ENCODE results near the gene ATF6. TPM values are rescaled to one million over a fixed set of nuclear protein-coding genes. Genes with fewer than 3 reads are reported as not detected.
A peak's percentile ranks its signal among the peaks of the same experiment; 100 is the strongest.

ATF6 gene
- total and polyA plus RNA-seq, 9 of the 15 experiments (the other 6 are each of a cell fraction or from before 2014, with no cell fraction given): 11.7 to 32.4 (median 20.4) TPM

- TF ChIP-seq FOXK2 (conservative IDR thresholded peaks at IDR 0.05 in 1 of 2, IDR thresholded peaks at IDR 0.05 in 1 of 2; ENCODE audit: low read depth in 2 of 2): peak in 1 of 2 experiments; percentile 36; a peak in 1 of 4 replicates
- peak; percentile 55; the same call in 1 of the 2 replicates for TF ChIP-seq ESRRA (IDR thresholded peaks at IDR 0.05; ENCODE audit: borderline replicate concordance, low read depth)
- no peak for TF ChIP-seq SIN3B (IDR thresholded peaks at IDR 0.05; ENCODE audit: low read depth)
- peak; percentile 43; the same call in 1 of the 2 replicates for TF ChIP-seq BACH1 (tag; IDR thresholded peaks at IDR 0.05)
- no peak for TF ChIP-seq ZNF707 (CRISPR knock-in tag; conservative IDR thresholded peaks at IDR 0.05)
- TF ChIP-seq RBM34 (IDR thresholded peaks at IDR 0.05; ENCODE audit: borderline replicate concordance, insufficient read depth, low read length): no peak
- no peak for TF ChIP-seq DIDO1 (tag; IDR thresholded peaks at IDR 0.05; ENCODE audit: low read depth)
- TF ChIP-seq MTA2 (IDR thresholded peaks at IDR 0.05; ENCODE audit: low read depth): peak; percentile 25; the same call in 1 of the 2 replicates
- TF ChIP-seq XRCC4 (IDR thresholded peaks at IDR 0.05; ENCODE audit: extremely low read depth, insufficient read depth, insufficient read length): no peak
- 0 out of 2 replicates have a peak, but pooled peaks have one; percentile 30 for TF ChIP-seq SUPT5H (IDR thresholded peaks at IDR 0.05)
- 0 out of 2 replicates have a peak, but pooled peaks have one; percentile 46 for TF ChIP-seq ZNF41 (CRISPR knock-in tag; conservative IDR thresholded peaks at IDR 0.05)
- no peak for TF ChIP-seq CBX8 (IDR thresholded peaks at IDR 0.05; ENCODE audit: borderline replicate concordance, extremely low read depth, low read depth, low read length, poor library complexity, severe bottlenecking)
- TF ChIP-seq TCFL5 (CRISPR knock-in tag; conservative IDR thresholded peaks at IDR 0.05): no peak
- peak; percentile 61; the same call in 1 of the 2 replicates for TF ChIP-seq KLF6 (CRISPR knock-in tag; IDR thresholded peaks at IDR 0.05; ENCODE audit: borderline replicate concordance)
- peak; percentile 98 for TF ChIP-seq DPF2 (IDR thresholded peaks at IDR 0.05)
- TF ChIP-seq HNRNPLL (IDR thresholded peaks at IDR 0.05; ENCODE audit: low read depth, low read length, poor library complexity, severe bottlenecking): no peak
- TF ChIP-seq, protein P1, sequence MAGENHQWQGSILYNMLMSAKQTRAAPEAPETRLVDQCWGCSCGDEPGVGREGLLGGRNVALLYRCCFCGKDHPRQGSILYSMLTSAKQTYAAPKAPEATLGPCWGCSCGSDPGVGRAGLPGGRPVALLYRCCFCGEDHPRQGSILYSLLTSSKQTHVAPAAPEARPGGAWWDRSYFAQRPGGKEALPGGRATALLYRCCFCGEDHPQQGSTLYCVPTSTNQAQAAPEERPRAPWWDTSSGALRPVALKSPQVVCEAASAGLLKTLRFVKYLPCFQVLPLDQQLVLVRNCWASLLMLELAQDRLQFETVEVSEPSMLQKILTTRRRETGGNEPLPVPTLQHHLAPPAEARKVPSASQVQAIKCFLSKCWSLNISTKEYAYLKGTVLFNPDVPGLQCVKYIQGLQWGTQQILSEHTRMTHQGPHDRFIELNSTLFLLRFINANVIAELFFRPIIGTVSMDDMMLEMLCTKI (IDR thresholded peaks at IDR 0.05; ENCODE audit: partially characterized antibody): no peak
- TF ChIP-seq, protein P2, sequence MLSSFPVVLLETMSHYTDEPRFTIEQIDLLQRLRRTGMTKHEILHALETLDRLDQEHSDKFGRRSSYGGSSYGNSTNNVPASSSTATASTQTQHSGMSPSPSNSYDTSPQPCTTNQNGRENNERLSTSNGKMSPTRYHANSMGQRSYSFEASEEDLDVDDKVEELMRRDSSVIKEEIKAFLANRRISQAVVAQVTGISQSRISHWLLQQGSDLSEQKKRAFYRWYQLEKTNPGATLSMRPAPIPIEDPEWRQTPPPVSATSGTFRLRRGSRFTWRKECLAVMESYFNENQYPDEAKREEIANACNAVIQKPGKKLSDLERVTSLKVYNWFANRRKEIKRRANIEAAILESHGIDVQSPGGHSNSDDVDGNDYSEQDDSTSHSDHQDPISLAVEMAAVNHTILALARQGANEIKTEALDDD (IDR thresholded peaks at IDR 0.05): peak; percentile 82
- TF ChIP-seq SP1 (CRISPR knock-in tag; IDR thresholded peaks at IDR 0.05): peak; percentile 67; the same call in 1 of the 2 replicates
- no peak for TF ChIP-seq IRF9 (tag; IDR thresholded peaks at IDR 0.05)
- TF ChIP-seq RFX1 (IDR thresholded peaks at IDR 0.05): no peak
- 0 out of 2 replicates have a peak, but pooled peaks have one; percentile 12 for TF ChIP-seq ELF4 (CRISPR knock-in tag; IDR thresholded peaks at IDR 0.05)
- TF ChIP-seq BCOR (IDR thresholded peaks at IDR 0.05): no peak
- no peak for TF ChIP-seq ZZZ3 (IDR thresholded peaks at IDR 0.05)
- no peak for TF ChIP-seq ZC3H4 (CRISPR knock-in tag; IDR thresholded peaks at IDR 0.05; ENCODE audit: borderline replicate concordance)
Measured at GRCh38 chr1:161721738-161722343, 44.3 kb upstream of the ATF6 start (continued).
